Amniotic epithelial cell (primary cell): ENCODE results near the gene HHATL.
"Not testable (repeated sequence)": the region's sequence is repeated elsewhere in the genome, so short reads cannot be mapped to it uniquely, and the experiment has no call there.

ENCODE experiments used
- DNase-seq: peaks from one replicate; pipeline ENCODE4 v3.0.0-alpha.2; 2010; ENCODE audit warnings: low read depth

The HHATL gene

GRCh38 chr3:42734263-42734860 lies 31.8 kb upstream of the HHATL start:
- DNase-seq, result no peak

- no peak for DNase-seq
Measured at GRCh38 chr3:42733501-42734262, 31.1 kb upstream of the HHATL start.

GRCh38 chr3:42732829-42733459 lies 30.3 kb upstream of the HHATL start:
- no peak for DNase-seq

GRCh38 chr3:42732196-42732828 lies 29.7 kb upstream of the HHATL start:
- DNase-seq, result no peak

- DNase-seq, result no peak
Measured at GRCh38 chr3:42731476-42732195, 29.0 kb upstream of the HHATL start.

- DNase-seq, result no peak
Measured at GRCh38 chr3:42730706-42731420, 28.3 kb upstream of the HHATL start.

GRCh38 chr3:42730294-42730693 lies 27.7 kb upstream of the HHATL start:
- no peak for DNase-seq

- no peak for DNase-seq
Measured at GRCh38 chr3:42729404-42730145, 27.0 kb upstream of the HHATL start.

GRCh38 chr3:42728668-42729364 lies 26.2 kb upstream of the HHATL start:
- DNase-seq, result no peak

- DNase-seq, result no peak
Measured at GRCh38 chr3:42728056-42728455, 25.5 kb upstream of the HHATL start.

- DNase-seq, result no peak
Measured at GRCh38 chr3:42725454-42725853, 22.9 kb upstream of the HHATL start.

GRCh38 chr3:42723219-42723618 lies 20.6 kb upstream of the HHATL start:
- no peak for DNase-seq

GRCh38 chr3:42722442-42722841 lies 19.8 kb upstream of the HHATL start:
- DNase-seq, result not testable (repeated sequence)

GRCh38 chr3:42721690-42722089 lies 19.1 kb upstream of the HHATL start:
- no peak for DNase-seq

GRCh38 chr3:42720126-42720525 lies 17.5 kb upstream of the HHATL start:
- DNase-seq, result no peak

- no peak for DNase-seq
Measured at GRCh38 chr3:42719002-42719401, 16.4 kb upstream of the HHATL start.

- no peak for DNase-seq
Measured at GRCh38 chr3:42718338-42718737, 15.7 kb upstream of the HHATL start.

GRCh38 chr3:42717306-42717705 lies 14.7 kb upstream of the HHATL start:
- peak; percentile 64 for DNase-seq

- no peak for DNase-seq
Measured at GRCh38 chr3:42714171-42714852, 11.7 kb upstream of the HHATL start.

- no peak for DNase-seq
Measured at GRCh38 chr3:42713747-42714146, 11.1 kb upstream of the HHATL start.
